ENCODE data around the gene HEYL. TPM values are rescaled to one million over a fixed set of nuclear protein-coding genes. Genes with fewer than 3 reads are reported as not detected.

The HEYL gene
- total RNA-seq, 1 donor from 2014 or later = 1.3 TPM

- Mint-ChIP-seq H3K4me1 (ENCODE audit: unreplicated experiment) (peaks cover 9% of the 10 kb centered on the region), H3K27ac (ENCODE audit: unreplicated experiment) (no peak overlapping the region), H3K27me3 (ENCODE audit: unreplicated experiment) (peaks cover 8% of the 10 kb centered on the region), H3K4me3 (ENCODE audit: unreplicated experiment) (no peak overlapping the region), H3K9me3 (ENCODE audit: unreplicated experiment) (no peaks in the 10 kb centered on the region), H3K36me3 (ENCODE audit: low read depth, unreplicated experiment) (no peaks in the 10 kb centered on the region)
- TF ChIP-seq, protein P1, sequence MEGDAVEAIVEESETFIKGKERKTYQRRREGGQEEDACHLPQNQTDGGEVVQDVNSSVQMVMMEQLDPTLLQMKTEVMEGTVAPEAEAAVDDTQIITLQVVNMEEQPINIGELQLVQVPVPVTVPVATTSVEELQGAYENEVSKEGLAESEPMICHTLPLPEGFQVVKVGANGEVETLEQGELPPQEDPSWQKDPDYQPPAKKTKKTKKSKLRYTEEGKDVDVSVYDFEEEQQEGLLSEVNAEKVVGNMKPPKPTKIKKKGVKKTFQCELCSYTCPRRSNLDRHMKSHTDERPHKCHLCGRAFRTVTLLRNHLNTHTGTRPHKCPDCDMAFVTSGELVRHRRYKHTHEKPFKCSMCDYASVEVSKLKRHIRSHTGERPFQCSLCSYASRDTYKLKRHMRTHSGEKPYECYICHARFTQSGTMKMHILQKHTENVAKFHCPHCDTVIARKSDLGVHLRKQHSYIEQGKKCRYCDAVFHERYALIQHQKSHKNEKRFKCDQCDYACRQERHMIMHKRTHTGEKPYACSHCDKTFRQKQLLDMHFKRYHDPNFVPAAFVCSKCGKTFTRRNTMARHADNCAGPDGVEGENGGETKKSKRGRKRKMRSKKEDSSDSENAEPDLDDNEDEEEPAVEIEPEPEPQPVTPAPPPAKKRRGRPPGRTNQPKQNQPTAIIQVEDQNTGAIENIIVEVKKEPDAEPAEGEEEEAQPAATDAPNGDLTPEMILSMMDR (IDR thresholded peaks at IDR 0.05; ENCODE audit: unreplicated experiment) = no peak
- DNase-seq (ENCODE audit: low spot score) = no peak
Observed at GRCh38 chr1:39659538-39659937, 20.1 kb upstream of the HEYL start.

GRCh38 chr1:39659110-39659509 is 19.7 kb upstream of the HEYL start:
- peaks cover 8% of the 10 kb centered on the region for H3K27me3 Mint-ChIP-seq (ENCODE audit: unreplicated experiment)
- DNase-seq (ENCODE audit: low spot score) = no peak
- no peak overlapping the region for H3K4me3 Mint-ChIP-seq (ENCODE audit: unreplicated experiment)
- peaks cover 9% of the 10 kb centered on the region for H3K4me1 Mint-ChIP-seq (ENCODE audit: unreplicated experiment)
- H3K9me3 Mint-ChIP-seq (ENCODE audit: unreplicated experiment) = no peaks in the 10 kb centered on the region
- H3K27ac Mint-ChIP-seq (ENCODE audit: unreplicated experiment) = no peak overlapping the region
- TF ChIP-seq, protein P1 (IDR thresholded peaks at IDR 0.05; ENCODE audit: unreplicated experiment) = no peak
- H3K36me3 Mint-ChIP-seq (ENCODE audit: low read depth, unreplicated experiment) = no peaks in the 10 kb centered on the region

DNA sequence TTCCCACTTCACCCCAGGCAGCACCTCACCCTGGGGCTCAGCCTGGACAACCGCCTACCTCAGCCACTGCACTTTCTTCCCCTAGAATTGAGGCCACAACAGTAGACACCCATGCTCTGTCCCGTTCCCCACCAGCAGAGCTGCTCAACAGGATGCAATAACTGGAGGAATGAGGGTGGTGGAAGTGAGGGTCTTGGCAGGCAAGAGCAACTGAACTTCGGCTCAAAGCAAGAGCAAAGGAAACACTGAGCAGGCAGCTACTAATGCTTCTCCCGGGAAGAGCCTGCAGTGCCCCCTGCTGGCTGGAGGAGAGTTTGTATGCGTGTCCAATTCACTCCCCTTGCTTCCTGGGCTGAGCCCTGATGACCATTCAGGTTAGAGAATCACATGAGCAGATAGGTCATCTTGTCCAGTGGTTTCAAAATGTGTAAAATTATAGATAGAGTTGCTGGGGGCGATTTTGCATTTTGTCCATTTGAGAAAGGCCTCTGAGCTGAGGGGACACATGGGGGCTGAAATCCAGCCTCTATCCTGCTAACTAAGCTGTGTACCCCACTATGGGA is 18.6 kb upstream of the HEYL start:
- no peaks in the 10 kb centered on the region for H3K36me3 Mint-ChIP-seq (ENCODE audit: low read depth, unreplicated experiment)
- peak overlapping the region; percentile 14 for H3K4me3 Mint-ChIP-seq (ENCODE audit: unreplicated experiment)
- peaks cover 12% of the 10 kb centered on the region for H3K27me3 Mint-ChIP-seq (ENCODE audit: unreplicated experiment)
- DNase-seq (ENCODE audit: low spot score) = peak; percentile 73
- no peaks in the 10 kb centered on the region for H3K9me3 Mint-ChIP-seq (ENCODE audit: unreplicated experiment)
- peak overlapping the region; percentile 11 for H3K27ac Mint-ChIP-seq (ENCODE audit: unreplicated experiment)
- TF ChIP-seq, protein P1 (IDR thresholded peaks at IDR 0.05; ENCODE audit: unreplicated experiment) = peak; percentile 79
- H3K4me1 Mint-ChIP-seq (ENCODE audit: unreplicated experiment) = peaks cover 9% of the 10 kb centered on the region

DNA sequence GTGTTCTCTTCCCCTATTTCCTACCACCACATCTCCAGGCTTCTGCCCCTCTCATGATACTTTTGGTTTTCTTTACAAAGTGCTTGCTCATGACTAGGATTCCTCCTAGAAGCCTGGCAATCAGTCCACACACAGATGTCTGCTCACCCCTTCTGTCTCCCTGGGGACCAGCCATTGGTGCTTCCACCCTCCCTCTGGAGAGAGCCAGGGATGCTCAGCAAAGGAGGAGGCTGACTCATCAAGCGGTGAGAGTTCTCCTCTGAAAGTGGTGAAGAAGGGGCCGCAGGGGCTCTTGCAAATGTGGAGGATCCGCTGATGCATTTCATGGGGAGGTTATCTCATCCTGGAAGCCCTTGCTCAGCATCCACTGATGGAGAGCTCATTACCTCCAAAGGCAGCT is 18.0 kb upstream of the HEYL start:
- no peak for DNase-seq (ENCODE audit: low spot score)
- Mint-ChIP-seq H3K27me3 (ENCODE audit: unreplicated experiment) (peaks cover 17% of the 10 kb centered on the region), H3K4me1 (ENCODE audit: unreplicated experiment) (peaks cover 9% of the 10 kb centered on the region), H3K9me3 (ENCODE audit: unreplicated experiment) (no peaks in the 10 kb centered on the region), H3K27ac (ENCODE audit: unreplicated experiment) (no peak overlapping the region), H3K36me3 (ENCODE audit: low read depth, unreplicated experiment) (no peaks in the 10 kb centered on the region), H3K4me3 (ENCODE audit: unreplicated experiment) (no peak overlapping the region)
- TF ChIP-seq, protein P1 (IDR thresholded peaks at IDR 0.05; ENCODE audit: unreplicated experiment) = no peak

- no peak for DNase-seq (ENCODE audit: low spot score)
- no peak overlapping the region for H3K27ac Mint-ChIP-seq (ENCODE audit: unreplicated experiment)
- no peaks in the 10 kb centered on the region for H3K9me3 Mint-ChIP-seq (ENCODE audit: unreplicated experiment)
- peaks cover 17% of the 10 kb centered on the region for H3K27me3 Mint-ChIP-seq (ENCODE audit: unreplicated experiment)
- H3K36me3 Mint-ChIP-seq (ENCODE audit: low read depth, unreplicated experiment) = no peaks in the 10 kb centered on the region
- TF ChIP-seq, protein P1 (IDR thresholded peaks at IDR 0.05; ENCODE audit: unreplicated experiment) = no peak
- peaks cover 9% of the 10 kb centered on the region for H3K4me1 Mint-ChIP-seq (ENCODE audit: unreplicated experiment)
- no peak overlapping the region for H3K4me3 Mint-ChIP-seq (ENCODE audit: unreplicated experiment)
Observed at GRCh38 chr1:39656391-39656790, 16.9 kb upstream of the HEYL start.
